NAMALWA (cell line): Measurements from ENCODE around the gene TGFB1.
"Not testable (repeated sequence)": the region's sequence is repeated elsewhere in the genome, so short reads cannot be mapped to it uniquely, and the experiment has no call there.

Experiments
- DNase-seq: peaks from one replicate; pipeline ENCODE4 v3.0.0-alpha.2; 2015; ENCODE audit warnings: low spot score

The TGFB1 gene

DNA sequence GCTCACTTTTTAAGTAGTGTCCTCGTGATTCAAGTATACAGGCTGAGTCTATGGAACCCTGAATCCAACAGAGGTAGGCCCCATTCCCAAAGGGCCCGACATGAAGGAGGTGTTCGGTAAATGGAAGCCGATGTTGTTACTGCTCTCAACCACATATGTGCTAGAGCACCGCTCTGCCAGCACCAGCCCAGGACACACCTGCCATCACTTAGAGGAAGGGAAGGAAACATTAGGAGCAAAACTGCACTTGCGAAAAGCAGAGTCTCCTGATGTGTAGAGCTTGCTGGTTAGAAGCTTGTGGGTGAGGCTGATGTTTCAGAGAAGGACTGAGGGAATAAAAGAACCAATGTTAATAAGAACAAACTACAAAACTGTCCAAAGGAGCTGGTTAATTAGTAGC lies 53.2 kb downstream of the TGFB1 start:
- no peak for DNase-seq

GRCh38 chr19:41299755-41300089 lies 54.0 kb downstream of the TGFB1 start:
- no peak for DNase-seq

GRCh38 chr19:41299046-41299754 lies 54.5 kb downstream of the TGFB1 start:
- DNase-seq, result no peak

DNA sequence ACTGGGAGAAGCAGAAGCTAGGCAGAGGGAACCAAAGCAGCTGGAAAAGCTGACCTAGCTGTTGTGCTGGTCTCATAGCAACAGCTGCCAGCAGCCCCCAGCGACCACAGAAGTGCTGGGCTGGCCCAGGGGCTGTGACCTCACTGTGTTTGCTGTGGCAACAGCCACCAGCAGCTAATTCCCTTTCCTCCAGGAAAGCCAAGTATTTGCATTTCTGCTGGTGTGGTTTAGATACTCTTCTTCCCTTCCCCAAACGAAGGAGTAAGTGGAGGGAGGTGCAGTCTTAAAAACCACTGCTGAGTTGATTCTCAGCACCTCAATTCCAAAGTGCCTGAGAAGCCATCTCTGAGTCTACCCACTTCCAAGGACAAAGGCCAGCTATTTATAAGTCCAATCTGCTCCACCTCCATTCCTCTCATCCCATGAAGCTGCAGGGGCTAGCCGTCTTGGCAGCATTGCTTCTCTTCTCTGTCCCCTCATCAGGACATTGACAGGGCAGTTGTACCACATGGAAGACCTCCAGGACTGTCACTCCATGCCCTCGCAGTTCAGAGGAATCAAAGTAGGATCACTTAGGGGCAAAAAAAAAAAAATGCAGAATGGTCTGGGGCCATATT lies 55.3 kb downstream of the TGFB1 start:
- DNase-seq, result peak; percentile 57

GRCh38 chr19:41297628-41298347 lies 55.9 kb downstream of the TGFB1 start:
- DNase-seq, result peak; percentile 81

DNA sequence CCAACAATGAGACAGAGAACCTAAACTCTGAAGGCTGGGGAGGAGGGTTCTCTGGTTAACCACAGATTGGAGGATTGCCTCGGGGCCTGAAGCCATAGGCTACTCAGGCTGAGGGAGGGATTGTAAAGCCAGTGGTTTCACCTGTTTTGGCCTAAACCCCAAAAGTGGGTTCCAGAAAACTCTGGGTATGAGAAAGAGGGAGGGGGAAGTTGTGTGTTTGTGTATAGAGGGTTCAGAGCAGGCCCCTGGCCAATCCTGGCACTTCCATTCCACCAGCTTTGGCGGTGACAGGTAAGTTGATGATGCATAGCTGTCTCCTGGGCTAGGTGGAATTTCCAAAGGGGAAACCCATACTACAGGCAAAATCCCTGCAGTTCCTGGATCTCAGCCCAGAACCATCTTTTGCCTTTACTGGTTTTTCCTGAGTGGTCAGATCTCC lies 57.3 kb downstream of the TGFB1 start:
- no peak for DNase-seq

DNA sequence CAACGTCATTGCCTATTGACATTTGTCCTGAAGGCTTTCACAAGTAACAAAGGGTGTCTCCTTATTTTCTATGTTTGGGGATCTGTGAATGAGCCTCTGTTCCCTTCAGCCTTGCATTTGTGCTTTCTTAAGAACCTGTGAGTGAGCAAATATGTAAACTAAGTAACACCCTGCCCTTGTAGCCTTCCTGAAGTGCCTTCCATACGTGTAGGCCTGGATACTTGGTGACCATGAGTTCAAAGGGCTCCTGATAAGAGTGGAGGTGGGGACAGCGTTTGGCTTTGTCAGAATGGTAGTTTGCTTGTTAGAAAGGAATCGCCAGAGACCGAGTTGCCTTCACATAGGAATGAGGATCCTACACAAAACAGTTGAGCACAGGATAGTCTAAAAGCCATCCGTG lies 58.2 kb downstream of the TGFB1 start:
- no peak for DNase-seq

DNA sequence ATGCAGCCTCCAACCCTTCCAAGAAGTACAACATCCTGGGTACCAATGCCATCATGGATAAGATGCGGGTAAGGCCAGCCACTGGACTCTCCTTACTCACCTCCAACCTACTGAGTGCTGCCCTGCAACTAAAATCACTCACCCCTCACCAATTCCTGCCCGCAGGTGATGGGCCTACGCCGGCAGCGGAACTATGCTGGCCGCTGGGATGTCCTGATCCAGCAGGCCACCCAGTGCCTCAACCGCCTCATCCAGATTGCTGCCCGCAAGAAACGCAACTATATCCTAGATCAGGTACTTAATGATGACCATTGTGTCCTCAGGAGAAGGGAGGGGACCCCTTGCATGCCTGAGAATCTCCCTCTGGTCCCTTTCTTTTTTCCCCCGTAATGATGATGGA lies 59.3 kb downstream of the TGFB1 start:
- no peak for DNase-seq

- not testable (repeated sequence) for DNase-seq
Observed at GRCh38 chr19:41289814-41290213, 63.9 kb downstream of the TGFB1 start.

DNA sequence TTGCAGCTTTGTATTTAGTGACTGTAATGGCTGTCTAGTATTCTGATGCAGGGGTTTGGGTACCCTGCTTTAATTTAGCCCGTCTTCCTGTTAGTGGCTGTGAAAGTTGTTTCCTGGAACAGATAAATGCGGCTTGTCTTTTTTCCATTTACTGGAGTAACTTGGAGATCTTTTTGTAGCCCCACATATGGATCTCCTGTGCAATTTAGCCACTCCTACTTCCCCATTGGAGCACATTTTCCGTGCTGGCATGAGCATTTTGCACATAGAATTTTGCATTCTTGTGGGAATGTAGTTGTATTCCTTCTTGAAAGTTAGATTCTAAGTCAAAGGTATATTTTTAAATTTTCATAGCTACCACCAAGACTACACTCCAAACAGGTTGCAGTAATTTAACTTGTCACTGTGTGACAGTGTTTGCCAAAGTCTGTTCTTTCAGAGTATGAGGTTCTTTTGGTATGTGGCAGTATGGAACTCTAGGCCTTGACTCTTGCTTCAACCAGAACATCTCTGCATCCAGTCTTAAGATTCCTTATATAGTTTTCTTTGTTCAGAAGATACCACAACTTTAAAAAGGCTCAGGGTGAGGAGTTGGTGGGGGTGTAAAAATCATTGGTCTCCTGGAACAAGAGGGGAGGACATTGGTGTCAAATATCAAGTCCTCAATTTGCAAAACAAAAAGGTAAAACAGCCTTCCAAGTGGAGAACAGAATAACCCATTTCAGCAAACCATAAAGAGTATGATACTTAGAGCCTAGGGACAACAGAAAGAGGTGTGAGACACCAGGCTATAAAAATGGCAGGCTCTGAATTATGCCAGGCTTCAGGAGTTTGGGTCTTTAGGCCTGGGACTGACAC lies 64.8 kb downstream of the TGFB1 start:
- no peak for DNase-seq
